ENCODE data around the gene RGMB.

- TF ChIP-seq CTCF (IDR thresholded peaks at IDR 0.05) (no peak), POLR2A (IDR thresholded peaks at IDR 0.05) (no peak)
Measured at GRCh38 chr5:98768960-98769209, 4.6 kb upstream of the RGMB start.

Measured in ovary (tissue), 3 donors.